T-helper 1 cell treated with Interleukin-12 subunit alpha and Interleukin-12 subunit beta and Interleukin-4 antibody, amounts not matched to agents 30 ng/mL and 1 ng/mL, for 36 hours (primary cell): ENCODE results near the gene DNAH3. TPM values are rescaled to one million over a fixed set of nuclear protein-coding genes. Genes with fewer than 3 reads are reported as not detected.
"Not testable (repeated sequence)": the region's sequence is repeated elsewhere in the genome, so short reads cannot be mapped to it uniquely, and the experiment has no call there.

Experiments
- intact Hi-C: fragments of 100-400 bp; cut with micrococcal nuclease; formaldehyde crosslinking; loops from one replicate; pipeline ENCODE4 v1.15.1; 2024
- total RNA-seq: library from RNA; stranded (reverse); gene quantifications from 2 replicates; pipeline ENCODE4 v1.2.3, GENCODE V29; 2022

DNAH3 gene
- total RNA-seq, 1 donor from 2014 or later = 0.10 TPM

DNA sequence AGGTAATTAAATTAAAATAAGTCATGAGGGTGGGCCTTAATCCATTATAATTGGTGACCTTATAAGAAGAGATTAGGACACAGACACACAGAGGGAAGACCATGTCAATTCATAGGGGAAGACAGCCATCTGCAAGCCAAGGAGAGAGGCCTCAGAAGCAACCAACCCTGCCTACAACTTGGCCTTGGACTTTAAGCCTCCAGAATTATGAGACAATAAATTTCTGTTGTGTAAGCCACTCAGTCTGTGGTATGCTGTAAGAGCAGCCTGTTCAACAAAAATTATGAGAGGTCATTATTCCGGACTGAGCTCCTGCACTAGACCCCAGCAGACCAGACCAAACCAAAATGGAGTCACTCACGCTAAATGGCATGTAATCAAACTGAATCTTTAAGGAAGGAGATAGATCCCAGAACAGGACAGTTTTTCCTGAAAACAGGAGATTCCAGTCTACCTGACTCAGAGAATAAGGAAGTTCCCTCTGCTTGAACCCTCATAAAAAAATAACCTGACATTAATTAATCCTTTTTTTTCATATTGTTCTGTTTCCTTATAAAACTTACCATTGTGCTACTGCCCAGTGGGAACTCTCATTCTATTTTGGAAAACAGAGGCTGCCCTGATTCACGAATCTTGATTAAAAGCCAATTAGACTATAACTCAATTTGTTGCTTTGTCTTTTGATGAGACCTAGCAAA, 74.3 kb downstream of the DNAH3 start:
- intact Hi-C loops = no loop called here

DNA sequence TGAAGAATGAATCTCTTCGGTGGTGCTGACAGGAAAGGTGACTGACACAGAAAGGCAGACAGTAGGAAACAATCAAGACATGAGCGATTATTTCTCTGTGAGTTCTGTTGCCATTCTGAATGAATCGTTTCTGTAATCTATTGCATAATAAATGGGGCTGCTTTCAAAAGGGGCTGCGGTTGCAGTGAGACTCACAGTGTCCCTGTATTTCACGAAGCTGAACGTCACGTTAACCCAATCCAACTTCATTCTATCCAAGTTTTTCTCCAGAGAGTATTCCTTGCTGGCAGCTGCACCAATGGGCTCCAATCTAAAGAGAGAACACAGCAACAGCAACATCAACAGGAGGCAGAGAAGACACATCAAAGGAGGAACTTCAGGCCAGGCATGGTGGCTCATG, 75.4 kb downstream of the DNAH3 start:
- intact Hi-C loops = no loop called here

GRCh38 chr16:21072976-21073375, 77.7 kb downstream of the DNAH3 start:
- intact Hi-C loops = no loop called here

DNA sequence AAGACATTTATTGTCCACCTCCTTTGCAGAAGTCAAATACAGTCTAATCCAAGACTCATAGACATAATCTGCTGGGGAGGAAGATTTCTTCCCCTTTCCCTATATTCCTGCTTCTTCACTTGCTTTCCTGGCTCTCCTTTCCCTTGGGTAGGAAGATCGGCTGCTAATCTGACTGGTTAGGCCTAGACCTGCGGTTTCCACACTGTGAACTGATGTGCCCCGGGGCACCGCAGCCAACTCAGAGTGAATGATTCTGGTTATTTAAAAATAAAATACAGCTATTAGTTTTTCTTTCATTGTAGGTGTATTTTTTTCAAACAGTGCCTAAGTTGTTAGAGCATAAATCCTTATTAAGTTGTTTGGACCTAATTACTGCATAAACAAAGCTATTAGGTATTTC, 78.9 kb downstream of the DNAH3 start:
- intact Hi-C loops = no loop called here

DNA sequence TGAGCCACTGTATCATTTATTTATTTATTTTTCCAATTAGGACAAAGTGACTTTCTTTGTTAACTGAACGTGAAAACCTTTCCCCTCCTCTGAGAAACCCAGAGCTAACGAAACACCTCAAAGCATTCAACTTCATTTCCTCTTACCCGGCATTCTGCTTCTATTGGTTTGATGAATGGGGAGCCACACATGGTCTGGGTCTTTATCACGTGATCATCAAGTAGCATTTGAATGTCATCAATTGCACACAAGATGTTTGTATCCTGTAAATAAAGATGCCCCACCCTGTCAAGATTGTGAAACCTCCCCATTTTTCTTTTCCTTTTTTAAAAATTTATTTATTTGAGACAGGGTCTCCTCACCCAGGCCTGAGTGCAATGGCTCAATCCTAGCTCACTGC, 80.1 kb downstream of the DNAH3 start:
- intact Hi-C loops = no loop called here

GRCh38 chr16:21069986-21070385, 80.7 kb downstream of the DNAH3 start:
- intact Hi-C loops = no loop called here

- intact Hi-C loops = no loop called here
These were observed 86.4 kb downstream of the DNAH3 start for GRCh38 chr16:21064203-21064602.

- intact Hi-C loops = not testable (repeated sequence)
These were observed 87.3 kb downstream of the DNAH3 start for GRCh38 chr16:21063314-21063713.

- intact Hi-C loops = no loop called here
These were observed 90.6 kb downstream of the DNAH3 start for GRCh38 chr16:21060027-21060510.

DNA sequence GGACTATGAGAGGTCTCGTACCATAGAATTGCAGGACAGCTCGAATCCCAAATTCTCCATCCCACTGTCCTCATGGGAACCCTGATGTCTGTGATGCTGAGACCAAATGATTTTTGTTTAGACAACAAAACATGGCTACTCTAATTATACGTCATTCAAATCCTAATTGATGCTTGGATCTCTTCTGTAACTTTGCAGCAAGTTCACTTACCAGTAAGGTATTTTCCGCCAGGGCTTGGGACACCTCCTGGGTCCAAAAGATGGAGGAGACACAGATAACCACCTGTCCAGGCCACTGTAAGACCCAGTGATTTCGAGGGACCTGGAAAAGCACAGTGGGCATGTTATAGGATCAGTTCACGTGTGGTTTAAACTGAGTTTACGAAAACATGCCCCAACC, 92.8 kb downstream of the DNAH3 start:
- intact Hi-C loops = no loop called here

DNA sequence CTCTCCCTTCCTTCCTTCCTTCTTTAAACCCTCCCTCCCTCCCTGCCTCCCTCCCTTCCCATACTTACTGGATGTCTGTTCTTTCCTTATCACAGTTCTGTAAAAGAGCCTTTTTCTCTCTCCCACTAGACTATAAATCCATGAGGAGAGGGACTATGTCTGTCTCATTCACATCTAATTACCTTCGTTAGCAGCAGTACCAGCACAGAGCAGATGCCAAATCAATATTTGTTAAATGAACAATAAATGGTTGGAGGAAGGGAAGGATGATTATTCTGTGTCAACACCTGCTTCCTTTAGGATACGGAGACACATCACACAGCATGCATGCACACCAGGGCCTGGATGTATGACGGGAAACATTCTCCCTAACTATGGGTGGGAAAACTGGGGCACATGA, 94.2 kb downstream of the DNAH3 start:
- intact Hi-C loops = no loop called here

- intact Hi-C loops = not testable (repeated sequence)
These were observed 94.9 kb downstream of the DNAH3 start for GRCh38 chr16:21055738-21056137.

DNA sequence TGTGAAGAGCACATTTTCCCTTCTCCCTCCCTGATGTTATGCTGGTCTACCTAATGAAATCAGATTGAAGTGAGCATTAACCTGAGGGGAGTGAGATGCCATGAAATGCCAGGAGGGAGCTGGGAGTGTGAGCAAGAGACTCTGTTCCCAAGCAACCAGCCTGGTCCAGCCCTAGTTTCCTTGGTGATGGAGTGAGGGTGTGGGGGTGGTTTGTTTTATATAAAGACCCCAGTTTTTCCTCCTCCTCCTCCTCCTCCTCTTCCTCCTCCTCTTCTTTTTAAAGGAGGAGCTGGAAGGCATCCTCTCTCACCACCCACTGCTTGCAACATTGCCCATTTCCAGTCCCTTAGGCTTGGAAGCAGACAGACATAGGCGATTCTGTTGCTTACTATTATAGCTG, 97.1 kb downstream of the DNAH3 start:
- intact Hi-C loops = no loop called here

GRCh38 chr16:21048091-21048912, 102.3 kb downstream of the DNAH3 start:
- intact Hi-C loops = not testable (repeated sequence)

DNA sequence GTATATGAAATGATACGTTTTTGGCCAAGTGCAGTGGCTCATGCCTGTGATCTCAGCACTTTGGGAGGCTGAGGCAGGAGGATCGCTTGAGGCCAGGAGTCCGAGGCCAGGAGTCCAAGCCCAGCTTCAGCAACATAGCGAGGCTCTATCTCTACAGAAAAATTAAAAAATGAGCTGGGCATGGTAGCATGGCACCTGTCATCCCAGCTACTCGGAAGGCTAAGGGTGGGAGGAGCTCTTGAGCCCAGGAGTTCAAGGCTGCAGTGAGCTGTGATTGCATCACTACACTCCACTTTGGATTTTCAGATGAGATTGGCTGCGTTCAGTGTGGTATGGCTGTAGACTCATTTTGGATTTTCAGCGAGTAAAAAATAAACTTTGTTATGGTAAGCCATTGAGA, 112.4 kb downstream of the DNAH3 start:
- intact Hi-C loops = no loop called here

- intact Hi-C loops = no loop called here
These were observed 112.9 kb downstream of the DNAH3 start for GRCh38 chr16:21037736-21038135.

DNA sequence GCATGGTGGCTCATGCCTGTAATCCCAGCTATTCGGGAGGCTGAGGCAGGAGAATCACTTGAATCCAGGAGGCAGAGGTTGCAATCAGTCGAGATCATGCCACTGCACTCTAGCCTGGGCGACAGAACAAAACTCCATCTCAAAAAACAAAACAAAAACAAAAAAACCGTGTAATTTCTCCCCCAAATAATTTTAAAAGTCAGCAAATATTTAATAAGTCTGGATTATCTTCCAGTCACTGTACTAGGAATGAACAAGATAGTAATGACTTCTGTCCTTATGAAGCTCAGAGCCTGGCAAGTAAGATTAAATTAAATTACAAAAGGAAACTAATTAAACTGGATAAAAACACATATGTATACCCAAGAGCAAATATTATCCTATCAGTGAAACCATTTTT, 113.5 kb downstream of the DNAH3 start:
- intact Hi-C loops = no loop called here

- intact Hi-C loops = no loop called here
These were observed 114.2 kb downstream of the DNAH3 start for GRCh38 chr16:21036471-21036870.

DNA sequence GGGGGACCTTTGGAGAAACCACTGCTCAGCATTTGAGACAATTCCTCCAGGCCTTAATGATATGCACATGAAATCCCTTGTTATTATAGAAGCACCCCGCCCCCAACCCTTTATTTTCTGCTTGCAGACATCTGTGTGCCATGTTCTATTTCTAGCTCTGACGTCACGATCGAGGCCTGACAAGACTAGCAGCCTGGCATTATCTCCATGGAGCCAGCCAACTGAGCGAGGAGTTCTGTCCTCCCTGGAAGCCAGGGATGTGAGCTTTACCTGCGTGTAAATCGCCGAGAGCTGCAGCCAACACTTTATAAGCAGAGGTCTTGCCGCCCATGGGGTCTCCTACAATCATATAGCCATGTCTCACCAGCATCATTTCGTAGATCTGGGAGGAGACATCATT, 116.9 kb downstream of the DNAH3 start:
- intact Hi-C loops = no loop called here

DNA sequence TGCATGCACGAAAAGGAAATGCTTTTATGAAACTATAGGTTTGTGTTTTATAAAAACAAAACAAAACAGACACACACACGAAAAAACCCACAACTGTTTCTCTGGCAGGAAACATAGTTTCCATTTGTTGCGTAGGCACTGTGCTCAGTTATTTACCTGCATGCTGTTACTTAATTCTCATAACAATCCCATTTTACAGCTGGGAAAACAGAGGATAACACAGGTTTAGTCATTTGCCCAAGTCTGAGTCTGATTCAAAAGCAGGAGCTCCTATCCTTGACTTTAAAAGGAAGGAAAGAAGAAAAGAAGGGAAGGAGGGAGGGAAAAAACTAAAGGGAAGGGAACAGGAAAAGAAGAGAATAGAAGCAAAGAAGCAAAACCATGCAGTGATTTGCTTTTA, 117.4 kb downstream of the DNAH3 start:
- intact Hi-C loops = no loop called here

- intact Hi-C loops = no loop called here
These were observed 121.9 kb downstream of the DNAH3 start for GRCh38 chr16:21028728-21029127.

GRCh38 chr16:21026846-21027245, 123.8 kb downstream of the DNAH3 start:
- intact Hi-C loops = no loop called here
